CD14-positive monocyte (primary cell): Measurements from ENCODE around the gene RDH12. TPM values are rescaled to one million over a fixed set of nuclear protein-coding genes. Genes with fewer than 3 reads are reported as not detected.

ENCODE experiments used
- DNase-seq, 3 donors: peaks; one replicate each; pipeline ENCODE4 v3.0.0-alpha.2; 2011 to 2022
- H2AFZ ChIP-seq: 2 replicates; pipeline ENCODE4 v1.6.0; 2012; ENCODE audit warnings: mild to moderate bottlenecking, low read depth, low read length, inconsistent platforms; ENCODE audit not compliant: insufficient read depth, poor library complexity, severe bottlenecking
- H3K27ac ChIP-seq, 2 donors: 1 replicate in 1 of 2; 2 replicates in 1 of 2; pipeline ENCODE4 v1.5.1; 2012 to 2013; ENCODE audit warnings: low read length in 2 of 2, control low read depth in 1 of 2, inconsistent platforms in 1 of 2, low read depth in 1 of 2, mild to moderate bottlenecking in 1 of 2
- H3K27me3 ChIP-seq, 2 donors: one replicate each; pipeline versions ENCODE4 v1.6.0 to v1.6.1; 2011 to 2013; ENCODE audit warnings: low read length in 2 of 2; ENCODE audit not compliant: control insufficient read depth in 2 of 2, insufficient read depth in 2 of 2
- H3K36me3 ChIP-seq, 2 donors: replicated peaks in 1 of 2; 1 replicate in 1 of 2; 2 replicates in 1 of 2; pipeline versions ENCODE4 v1.5.1 to v1.6.1; 2012 to 2013; ENCODE audit warnings: low read length in 2 of 2, control low read depth in 1 of 2, inconsistent platforms in 1 of 2, mild to moderate bottlenecking in 1 of 2; ENCODE audit not compliant: insufficient read depth in 2 of 2, control insufficient read depth in 1 of 2
- H3K4me1 ChIP-seq, 2 donors: 1 replicate in 1 of 2; 2 replicates in 1 of 2; pipeline versions ENCODE4 v1.5.1 to v1.6.1; 2012 to 2013; ENCODE audit warnings: low read length in 2 of 2, control low read depth in 1 of 2, inconsistent platforms in 1 of 2, mild to moderate bottlenecking in 1 of 2, moderate library complexity in 1 of 2; ENCODE audit not compliant: insufficient read depth in 2 of 2, control insufficient read depth in 1 of 2
- H3K4me2 ChIP-seq: replicated peaks from 2 replicates; pipeline ENCODE3; 2012; ENCODE audit warnings: low read length, moderate library complexity, mild to moderate bottlenecking; ENCODE audit not compliant: poor library complexity, severe bottlenecking; ENCODE audit errors: extremely low read depth
- H3K4me3 ChIP-seq, 3 experiments: fragments of 200-600 bp in 1 of 3; sonication (generic) in 1 of 3; replicated peaks in 1 of 3; 1 replicate in 2 of 3; 2 replicates in 1 of 3; pipeline ENCODE4 v1.5.1; 2011 to 2013; ENCODE audit warnings: low read length in 3 of 3, mild to moderate bottlenecking in 3 of 3, control low read depth in 2 of 3, low read depth in 2 of 3, inconsistent platforms in 1 of 3, moderate library complexity in 1 of 3
- H3K79me2 ChIP-seq: 2 replicates; pipeline ENCODE4 v1.6.0; 2012; ENCODE audit warnings: mild to moderate bottlenecking, control low read depth, inconsistent platforms, low read length, moderate library complexity; ENCODE audit not compliant: insufficient read depth
- H3K9ac ChIP-seq: 2 replicates; pipeline ENCODE4 v1.6.0; 2017; ENCODE audit warnings: low read length, mild to moderate bottlenecking; ENCODE audit not compliant: insufficient read depth, poor library complexity, severe bottlenecking
- H3K9me3 ChIP-seq, 2 donors: replicated peaks in 1 of 2; 1 replicate in 1 of 2; 2 replicates in 1 of 2; pipeline versions ENCODE4 v1.5.1 to v1.6.1; 2012 to 2013; ENCODE audit warnings: low read length in 2 of 2, control low read depth in 1 of 2; ENCODE audit not compliant: control insufficient read depth in 1 of 2, insufficient read depth in 1 of 2
- H4K20me1 ChIP-seq: 2 replicates; pipeline ENCODE4 v1.6.0; 2012; ENCODE audit warnings: mild to moderate bottlenecking, low read length, control low read depth, moderate library complexity; ENCODE audit not compliant: insufficient read depth
- H3K27ac Mint-ChIP-seq, 7 donors: one replicate each; pipeline ENCODE4 v1.8.0; 2020; ENCODE audit warnings: mild to moderate bottlenecking in 7 of 7, mixed read lengths in 7 of 7, moderate library complexity in 6 of 7, inconsistent platforms in 2 of 7
- H3K27me3 Mint-ChIP-seq, 3 donors: one replicate each; pipeline ENCODE4 v1.8.0; 2021 to 2022; ENCODE audit warnings: low read depth in 3 of 3, mild to moderate bottlenecking in 3 of 3, mixed read lengths in 3 of 3, moderate library complexity in 3 of 3, inconsistent platforms in 1 of 3
- H3K36me3 Mint-ChIP-seq, 2 donors: one replicate each; pipeline ENCODE4 v1.8.0; 2020; ENCODE audit warnings: mixed read lengths in 2 of 2, inconsistent platforms in 1 of 2, mild to moderate bottlenecking in 1 of 2
- H3K4me1 Mint-ChIP-seq: one replicate; pipeline ENCODE4 v1.8.0; 2020; ENCODE audit warnings: mild to moderate bottlenecking, mixed read lengths
- H3K4me3 Mint-ChIP-seq, 2 donors: one replicate each; pipeline ENCODE4 v1.8.0; 2020; ENCODE audit warnings: mild to moderate bottlenecking in 2 of 2, mixed read lengths in 2 of 2, moderate library complexity in 1 of 2
- H3K9me3 Mint-ChIP-seq, 7 donors: one replicate each; pipeline ENCODE4 v1.8.0; 2020 to 2022; ENCODE audit warnings: mixed read lengths in 7 of 7, mild to moderate bottlenecking in 6 of 7, moderate library complexity in 6 of 7, inconsistent platforms in 2 of 7
- CTCF ChIP-seq: fragments of 200-600 bp; IDR thresholded peaks from one replicate; pipeline ENCODE4 v1.8.0; 2022; ENCODE audit warnings: antibody characterized with exemption, mild to moderate bottlenecking
- WGBS: methylation state at CpG from one replicate; pipeline ENCODE4 v1.1.5; 2013; ENCODE audit warnings: missing lambda C conversion rate; ENCODE audit not compliant: insufficient coverage; 5-methylcytosine and 5-hydroxymethylcytosine counted together
- intact Hi-C, 2 donors: fragments of 100-400 bp; cut with micrococcal nuclease; formaldehyde crosslinking; loops; one replicate each; pipeline versions ENCODE4 v1.15.0 to v1.15.1; 2023
- polyA plus RNA-seq, 3 donors: library from polyadenylated mRNA; depleted of rRNA in 1 of 3; unstranded in 2 of 3; stranded (reverse) in 1 of 3; fragments of 300-500 nt in 2 of 3; fragments of >200 nt in 1 of 3; fragmentation: Illumina TruSeq in 2 of 3; gene quantifications; 1 replicate in 2 of 3; 2 replicates in 1 of 3; pipeline ENCODE4 v1.2.3, GENCODE V29; 2012 to 2021

The RDH12 gene
- polyA plus RNA-seq, 3 donors = 0.17 TPM; not detected in 2

GRCh38 chr14:67668559-67668958, 33.1 kb upstream of the RDH12 start:
- Mint-ChIP-seq H3K4me3 (no peak overlapping the region), H3K9me3 (no peaks in the 10 kb centered on the region), H3K36me3 (peaks cover 6 to 27% of the 10 kb centered on the region in 2 donors), H3K27ac (no peak overlapping the region), H3K4me1 (peaks cover 42% of the 10 kb centered on the region), H3K27me3 (peaks cover 0 to 2% (median 0%) of the 10 kb centered on the region in 3 donors)
- H4K20me1 ChIP-seq = peaks cover 97% of the 10 kb centered on the region
- no peak overlapping the region for H3K9ac ChIP-seq
- H3K4me3 ChIP-seq = no peak overlapping the region
- peaks cover 25 to 26% of the 10 kb centered on the region in 2 donors for H3K4me1 ChIP-seq
- H3K4me2 ChIP-seq = no peak overlapping the region
- no peaks in the 10 kb centered on the region for H3K9me3 ChIP-seq
- H3K27ac ChIP-seq = no peak overlapping the region
- intact Hi-C loops = loop anchor here in 1 of 2 donors (5.0 kb wide), 4 partner anchors 34 to 241 kb away; partner anchors contain the start of genes ARG2 and RDH12
- peaks cover 100% of the 10 kb centered on the region for H3K79me2 ChIP-seq
- H2AFZ ChIP-seq = no peak overlapping the region
- no peaks in the 10 kb centered on the region for H3K27me3 ChIP-seq
- no peak for DNase-seq
- TF ChIP-seq CTCF = no peak
- peaks cover 0 to 13% of the 10 kb centered on the region in 2 donors for H3K36me3 ChIP-seq

GRCh38 chr14:67673451-67673850, 28.2 kb upstream of the RDH12 start:
- Mint-ChIP-seq H3K36me3 (peaks cover 25 to 41% of the 10 kb centered on the region in 2 donors), H3K4me3 (peak overlapping the region; percentile 90 to 91), H3K4me1 (peaks cover 31% of the 10 kb centered on the region), H3K9me3 (no peaks in the 10 kb centered on the region), H3K27me3 (peaks cover 0 to 2% (median 0%) of the 10 kb centered on the region in 3 donors), H3K27ac (peak overlapping the region in 4 of 7 donors; percentile 90 to 96 (median 94))
- peaks cover 59% of the 10 kb centered on the region for H3K79me2 ChIP-seq
- no peak for DNase-seq
- 0% methylated on average over 1 of the region's 5 CpGs for WGBS
- H3K9me3 ChIP-seq = no peaks in the 10 kb centered on the region
- no peak overlapping the region for H3K9ac ChIP-seq
- peak overlapping the region; percentile 76 to 95 (median 89) for H3K4me3 ChIP-seq
- H3K4me2 ChIP-seq = peak overlapping the region; percentile 94
- peaks cover 4 to 18% of the 10 kb centered on the region in 2 donors for H3K36me3 ChIP-seq
- H3K27me3 ChIP-seq = no peaks in the 10 kb centered on the region
- no peak for TF ChIP-seq CTCF
- intact Hi-C loops = loop anchor here (5.0 to 10.0 kb wide), 3 partner anchors 34 to 71 kb away; partner anchors contain the start of genes ARG2 (in 1 of the 2) and PIGH (in 1 of the 2)
- H3K4me1 ChIP-seq = peaks cover 22 to 31% of the 10 kb centered on the region in 2 donors
- H2AFZ ChIP-seq = peak overlapping the region; percentile 90
- peak overlapping the region in 1 of 2 donors; percentile 97 for H3K27ac ChIP-seq
- H4K20me1 ChIP-seq = peaks cover 56% of the 10 kb centered on the region
